Stomach smooth muscle (tissue), 2 donors: ENCODE measurements around the gene MEX3B.
A peak's percentile ranks its signal among the peaks of the same experiment; 100 is the strongest.

ENCODE experiments used
- H3K27ac ChIP-seq: one replicate; pipeline ENCODE4 v1.7.0; 2013; ENCODE audit warnings: mild to moderate bottlenecking, low read length, inconsistent platforms
- H3K27me3 ChIP-seq, 2 donors: one replicate each; pipeline ENCODE4 v1.7.0; 2013; ENCODE audit warnings: low read length in 2 of 2; ENCODE audit not compliant: insufficient read depth in 2 of 2, control insufficient read depth in 1 of 2
- H3K36me3 ChIP-seq, 2 donors: one replicate each; pipeline ENCODE4 v1.7.0; 2013; ENCODE audit warnings: low read length in 2 of 2; ENCODE audit not compliant: control insufficient read depth in 2 of 2, insufficient read depth in 2 of 2
- H3K4me1 ChIP-seq: one replicate; pipeline ENCODE4 v1.7.0; 2013; ENCODE audit warnings: low read length; ENCODE audit not compliant: control insufficient read depth, insufficient read depth
- H3K4me3 ChIP-seq, 2 donors: one replicate each; pipeline ENCODE4 v1.7.0; 2013; ENCODE audit warnings: low read length in 2 of 2
- H3K9ac ChIP-seq, 2 donors: one replicate each; pipeline ENCODE4 v1.7.0; 2013; ENCODE audit warnings: low read length in 2 of 2, mild to moderate bottlenecking in 1 of 2
- H3K9me3 ChIP-seq, 2 donors: one replicate each; pipeline ENCODE4 v1.7.0; 2013; ENCODE audit warnings: low read length in 2 of 2; ENCODE audit not compliant: control insufficient read depth in 2 of 2
- donor health status: healthy.
- donor health status: Pancreatic carcinoma.

The MEX3B gene

DNA sequence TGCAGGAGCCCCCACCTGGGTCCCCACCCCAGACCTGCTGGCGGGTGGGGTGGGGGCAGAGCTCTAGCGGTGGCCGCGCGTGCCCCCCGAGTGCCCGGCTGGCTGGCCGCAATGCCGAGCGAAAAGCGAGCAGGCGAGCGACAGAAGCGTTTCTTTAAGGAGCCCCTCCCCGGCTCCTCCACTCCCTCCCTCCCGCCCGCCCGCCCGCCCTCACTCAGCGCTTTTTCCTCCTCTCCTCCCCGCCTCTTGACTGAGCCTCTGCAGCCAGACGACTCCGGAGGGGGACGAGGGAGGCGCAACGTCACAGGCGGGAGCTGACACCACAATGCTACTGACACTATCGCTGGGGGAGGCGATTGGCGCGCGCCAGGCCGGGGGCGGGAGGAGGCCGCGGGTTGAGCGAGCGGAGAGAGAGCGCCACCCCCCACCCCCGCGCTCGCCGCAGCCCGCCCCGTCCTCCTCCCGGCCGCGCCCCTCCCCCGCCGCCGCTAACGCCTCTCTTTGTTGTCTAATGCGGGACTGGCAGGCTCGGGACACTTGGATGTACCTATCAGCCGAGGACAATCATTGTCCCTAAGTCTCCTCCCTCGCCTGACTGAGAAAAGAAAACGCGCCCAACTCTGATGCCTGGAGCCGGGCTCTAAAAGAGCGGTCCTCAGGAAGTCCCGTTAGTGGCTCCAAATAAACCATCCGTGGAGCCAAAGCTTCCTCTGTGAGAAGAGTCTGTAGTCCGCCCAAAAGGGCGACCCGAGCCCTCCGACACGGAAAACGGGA, at the start of gene MEX3B:
MEX3B (minus strand) TSS at position 127 of the 774 bp plus-strand sequence. CDS start 313 bp downstream, outside the sequence.
- H3K27me3 ChIP-seq = no peaks in the 10 kb centered on the region
- H3K36me3 ChIP-seq = peaks cover 2 to 6% of the 10 kb centered on the region in 2 donors
- peak within 1 kb of the TSS; percentile 84 to 89 for H3K9ac ChIP-seq
- peak within 1 kb of the TSS; percentile 86 to 93 for H3K4me3 ChIP-seq
- peak within 1 kb of the TSS; percentile 92 for H3K27ac ChIP-seq
- peaks cover 24% of the 10 kb centered on the region for H3K4me1 ChIP-seq
- no peaks in the 10 kb centered on the region for H3K9me3 ChIP-seq

GRCh38 chr15:82093774-82094211, 48.0 kb upstream of the MEX3B start:
- H3K27me3 ChIP-seq = no peaks in the 10 kb centered on the region
- no peaks in the 10 kb centered on the region for H3K4me1 ChIP-seq
- no peak overlapping the region for H3K9ac ChIP-seq
- H3K36me3 ChIP-seq = no peaks in the 10 kb centered on the region
- no peak overlapping the region for H3K27ac ChIP-seq
- H3K9me3 ChIP-seq = peaks cover 0 to 3% of the 10 kb centered on the region in 2 donors
- H3K4me3 ChIP-seq = no peak overlapping the region

- H3K36me3 ChIP-seq = no peaks in the 10 kb centered on the region
- no peaks in the 10 kb centered on the region for H3K4me1 ChIP-seq
- H3K27ac ChIP-seq = no peak overlapping the region
- no peaks in the 10 kb centered on the region for H3K27me3 ChIP-seq
- H3K9me3 ChIP-seq = peaks cover 0 to 3% of the 10 kb centered on the region in 2 donors
- H3K4me3 ChIP-seq = no peak overlapping the region
- no peak overlapping the region for H3K9ac ChIP-seq
These were observed 47.5 kb upstream of the MEX3B start for GRCh38 chr15:82093325-82093724.

- Histone ChIP-seq H3K4me1 (no peaks in the 10 kb centered on the region), H3K9ac (no peak overlapping the region), H3K36me3 (no peaks in the 10 kb centered on the region), H3K9me3 (peaks cover 0 to 3% of the 10 kb centered on the region in 2 donors), H3K27ac (no peak overlapping the region), H3K4me3 (no peak overlapping the region), H3K27me3 (no peaks in the 10 kb centered on the region)
These were observed 45.9 kb upstream of the MEX3B start for GRCh38 chr15:82091636-82092140.

GRCh38 chr15:82086243-82086995, 40.6 kb upstream of the MEX3B start:
- Histone ChIP-seq H3K27me3 (no peaks in the 10 kb centered on the region), H3K27ac (no peak overlapping the region), H3K36me3 (no peaks in the 10 kb centered on the region), H3K9ac (no peak overlapping the region), H3K4me3 (no peak overlapping the region), H3K4me1 (no peaks in the 10 kb centered on the region), H3K9me3 (no peaks in the 10 kb centered on the region)

DNA sequence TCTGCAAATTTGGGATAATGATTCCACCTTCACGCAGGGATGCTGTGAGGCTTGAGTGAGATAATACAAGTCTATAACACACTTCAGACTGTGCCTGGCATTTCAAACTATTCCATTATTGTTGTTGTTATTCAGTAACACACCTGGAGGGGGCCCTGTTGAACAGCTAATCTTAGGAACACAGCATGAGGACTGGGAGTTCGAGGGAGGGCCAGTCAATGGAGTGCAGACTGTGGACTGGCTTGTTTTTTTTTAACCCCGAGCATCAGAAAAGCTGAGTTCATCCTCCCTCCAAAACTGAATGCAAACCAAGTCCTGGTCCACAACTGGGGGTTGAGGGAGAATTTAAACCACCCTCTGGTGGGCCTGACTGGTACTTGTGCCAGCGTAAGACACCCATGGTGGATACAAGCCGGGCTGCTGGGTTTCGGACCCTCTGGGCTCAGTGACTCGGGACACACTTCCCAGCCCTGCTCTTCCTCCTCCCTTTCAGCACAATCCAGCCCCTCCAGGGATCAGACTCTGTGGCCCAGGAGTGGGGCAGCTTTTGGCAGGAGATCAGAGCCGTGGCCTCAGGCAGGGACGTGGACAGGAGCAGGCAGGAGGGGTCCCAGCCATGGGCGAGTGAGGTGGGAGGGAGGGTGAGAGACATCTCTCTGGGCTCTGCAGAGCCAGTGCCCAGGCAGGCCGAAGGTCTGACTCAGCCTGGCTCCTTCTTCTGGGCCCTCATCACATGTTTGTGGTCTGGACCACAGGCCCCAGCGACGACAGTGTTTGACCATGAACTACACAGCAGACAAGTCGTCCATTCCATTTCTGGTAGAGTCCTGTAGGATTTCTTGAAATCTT, 36.3 kb upstream of the MEX3B start:
- H3K4me3 ChIP-seq = no peak overlapping the region
- H3K9me3 ChIP-seq = peaks cover 0 to 4% of the 10 kb centered on the region in 2 donors
- no peak overlapping the region for H3K27ac ChIP-seq
- H3K4me1 ChIP-seq = no peaks in the 10 kb centered on the region
- H3K9ac ChIP-seq = no peak overlapping the region
- H3K27me3 ChIP-seq = no peaks in the 10 kb centered on the region
- no peaks in the 10 kb centered on the region for H3K36me3 ChIP-seq

- Histone ChIP-seq H3K4me1 (no peaks in the 10 kb centered on the region), H3K27ac (no peak overlapping the region), H3K27me3 (no peaks in the 10 kb centered on the region), H3K9me3 (peaks cover 0 to 4% of the 10 kb centered on the region in 2 donors), H3K36me3 (no peaks in the 10 kb centered on the region), H3K9ac (no peak overlapping the region), H3K4me3 (no peak overlapping the region)
These were observed 35.0 kb upstream of the MEX3B start for GRCh38 chr15:82080774-82081173.

- Histone ChIP-seq H3K36me3 (no peaks in the 10 kb centered on the region), H3K9me3 (peaks cover 0 to 4% of the 10 kb centered on the region in 2 donors), H3K4me3 (no peak overlapping the region), H3K9ac (no peak overlapping the region), H3K4me1 (no peaks in the 10 kb centered on the region), H3K27ac (no peak overlapping the region), H3K27me3 (peaks cover 0 to 2% of the 10 kb centered on the region in 2 donors)
These were observed 33.9 kb upstream of the MEX3B start for GRCh38 chr15:82079736-82080135.

DNA sequence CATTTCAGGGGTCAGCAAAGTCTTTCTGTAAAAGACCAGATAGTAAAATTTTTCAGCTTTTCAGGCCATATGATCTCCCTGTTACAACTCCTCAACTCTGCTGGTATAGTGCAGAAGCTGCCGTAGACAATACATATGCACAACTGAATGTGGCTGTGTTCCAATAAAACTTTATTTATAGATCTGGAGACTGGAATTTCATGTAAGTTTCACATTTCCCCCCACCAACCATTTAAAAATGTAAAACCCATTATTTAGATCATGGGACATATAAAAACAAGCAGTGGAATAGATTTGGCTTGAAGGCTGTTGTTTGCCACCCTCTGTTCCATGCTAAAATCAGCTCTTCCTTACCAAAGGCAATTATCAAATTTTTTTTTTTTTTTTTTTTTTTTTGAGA, 28.8 kb upstream of the MEX3B start:
- no peak overlapping the region for H3K9ac ChIP-seq
- H3K27me3 ChIP-seq = peaks cover 0 to 2% of the 10 kb centered on the region in 2 donors
- no peak overlapping the region for H3K4me3 ChIP-seq
- no peaks in the 10 kb centered on the region for H3K36me3 ChIP-seq
- peaks cover 0 to 3% of the 10 kb centered on the region in 2 donors for H3K9me3 ChIP-seq
- H3K4me1 ChIP-seq = no peaks in the 10 kb centered on the region
- no peak overlapping the region for H3K27ac ChIP-seq

DNA sequence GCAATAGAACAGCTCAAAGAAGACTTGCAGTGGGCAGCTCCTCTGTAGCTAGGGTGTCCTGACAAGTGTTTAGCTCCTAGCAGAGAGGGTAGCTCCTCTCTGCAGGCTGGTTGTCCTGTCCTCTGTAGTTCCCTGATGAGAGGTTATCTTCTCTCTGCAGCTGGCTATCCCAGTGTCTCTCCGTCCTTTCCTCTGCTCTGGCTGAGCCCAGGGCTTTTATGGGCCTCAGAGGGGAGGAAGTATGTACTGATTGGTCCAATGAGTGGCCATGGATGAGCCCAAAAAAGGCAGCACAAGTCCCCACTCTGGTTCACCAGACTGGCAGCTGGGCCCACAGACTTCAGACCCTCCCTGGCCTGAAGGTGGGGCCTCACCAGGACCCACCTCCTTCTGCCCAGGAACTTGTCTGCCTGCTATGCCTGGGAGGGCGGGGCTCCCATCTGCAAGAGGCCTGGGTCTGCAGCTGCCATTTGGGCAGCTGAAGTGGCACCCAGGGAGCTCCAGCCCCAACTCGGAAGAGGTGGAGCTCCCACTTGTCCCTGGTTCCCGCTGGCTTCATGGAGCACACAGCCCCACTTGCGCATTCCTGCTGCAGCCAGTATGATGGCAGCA, 27.2 kb upstream of the MEX3B start:
- no peaks in the 10 kb centered on the region for H3K36me3 ChIP-seq
- H3K9ac ChIP-seq = no peak overlapping the region
- H3K9me3 ChIP-seq = no peaks in the 10 kb centered on the region
- H3K4me3 ChIP-seq = no peak overlapping the region
- H3K4me1 ChIP-seq = no peaks in the 10 kb centered on the region
- peaks cover 0 to 2% of the 10 kb centered on the region in 2 donors for H3K27me3 ChIP-seq
- no peak overlapping the region for H3K27ac ChIP-seq
